NCI-H2227 (cell line): ENCODE measurements around the gene TMEM117.
"Not testable (repeated sequence)": the region's sequence is repeated elsewhere in the genome, so short reads cannot be mapped to it uniquely, and the experiment has no call there.

Source experiments
- DNase-seq: peaks from one replicate; lab custom pipeline; 2025; ENCODE audit not compliant: unreplicated experiment; lab: John Stamatoyannopoulos, UW

Gene TMEM117

GRCh38 chr12:44193281-44193680 lies 357.4 kb downstream of the TMEM117 start:
- no peak for DNase-seq

- DNase-seq, result not testable (repeated sequence)
Observed at GRCh38 chr12:44195719-44196118, 359.8 kb downstream of the TMEM117 start.

- no peak for DNase-seq
Observed at GRCh38 chr12:44206045-44206444, 370.2 kb downstream of the TMEM117 start.

GRCh38 chr12:44217146-44217883 lies 381.4 kb downstream of the TMEM117 start:
- DNase-seq, result no peak

- DNase-seq, result no peak
Observed at GRCh38 chr12:44223736-44224135, 387.9 kb downstream of the TMEM117 start.

GRCh38 chr12:44224399-44225148 lies 388.7 kb downstream of the TMEM117 start:
- DNase-seq, result no peak

- no peak for DNase-seq
Observed at GRCh38 chr12:44225149-44225510, 389.2 kb downstream of the TMEM117 start.

GRCh38 chr12:44227616-44228015 lies 391.7 kb downstream of the TMEM117 start:
- no peak for DNase-seq

- no peak for DNase-seq
Observed at GRCh38 chr12:44229846-44230245, 394.0 kb downstream of the TMEM117 start.

- DNase-seq, result no peak
Observed at GRCh38 chr12:44235674-44236073, 399.8 kb downstream of the TMEM117 start.

GRCh38 chr12:44240186-44240585 lies 404.3 kb downstream of the TMEM117 start:
- no peak for DNase-seq

- no peak for DNase-seq
Observed at GRCh38 chr12:44245932-44246331, 410.1 kb downstream of the TMEM117 start.

GRCh38 chr12:44246482-44247105 lies 410.7 kb downstream of the TMEM117 start:
- DNase-seq, result no peak

GRCh38 chr12:44247588-44247987 lies 411.7 kb downstream of the TMEM117 start:
- DNase-seq, result no peak

GRCh38 chr12:44248436-44248835 lies 412.6 kb downstream of the TMEM117 start:
- no peak for DNase-seq

- DNase-seq, result not testable (repeated sequence)
Observed at GRCh38 chr12:44250440-44250839, 414.6 kb downstream of the TMEM117 start.

- DNase-seq, result no peak
Observed at GRCh38 chr12:44253338-44253856, 417.5 kb downstream of the TMEM117 start.

- no peak for DNase-seq
Observed at GRCh38 chr12:44258246-44258645, 422.4 kb downstream of the TMEM117 start.

- no peak for DNase-seq
Observed at GRCh38 chr12:44259890-44260289, 424.0 kb downstream of the TMEM117 start.

- no peak for DNase-seq
Observed at GRCh38 chr12:44260581-44260980, 424.7 kb downstream of the TMEM117 start.

- no peak for DNase-seq
Observed at GRCh38 chr12:44285321-44285960, 449.6 kb downstream of the TMEM117 start.
